ENCODE results near the gene GNAO1.
"Not testable (repeated sequence)": the region's sequence is repeated elsewhere in the genome, so short reads cannot be mapped to it uniquely, and the experiment has no call there.

The GNAO1 gene

DNA sequence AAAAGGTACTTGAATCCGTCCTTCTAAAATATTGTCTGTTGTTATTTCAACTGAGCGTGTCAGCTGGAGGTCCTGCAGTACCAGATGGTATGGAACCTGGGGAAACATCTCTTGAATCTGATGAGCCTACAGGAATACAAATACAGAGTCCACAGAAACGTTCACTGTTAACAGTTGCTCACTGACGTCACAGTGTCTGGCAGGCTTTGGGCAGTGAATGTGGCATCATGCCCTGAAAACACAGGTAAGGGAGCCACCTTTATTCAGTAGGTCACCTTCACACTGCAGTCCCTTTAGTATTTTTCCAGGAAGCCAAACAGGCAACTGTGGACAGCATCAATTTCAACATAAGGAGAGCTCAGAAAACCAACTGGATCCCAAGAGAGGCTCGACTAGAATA is 177.9 kb downstream of the GNAO1 start:
- no peak for DNase-seq

DNA sequence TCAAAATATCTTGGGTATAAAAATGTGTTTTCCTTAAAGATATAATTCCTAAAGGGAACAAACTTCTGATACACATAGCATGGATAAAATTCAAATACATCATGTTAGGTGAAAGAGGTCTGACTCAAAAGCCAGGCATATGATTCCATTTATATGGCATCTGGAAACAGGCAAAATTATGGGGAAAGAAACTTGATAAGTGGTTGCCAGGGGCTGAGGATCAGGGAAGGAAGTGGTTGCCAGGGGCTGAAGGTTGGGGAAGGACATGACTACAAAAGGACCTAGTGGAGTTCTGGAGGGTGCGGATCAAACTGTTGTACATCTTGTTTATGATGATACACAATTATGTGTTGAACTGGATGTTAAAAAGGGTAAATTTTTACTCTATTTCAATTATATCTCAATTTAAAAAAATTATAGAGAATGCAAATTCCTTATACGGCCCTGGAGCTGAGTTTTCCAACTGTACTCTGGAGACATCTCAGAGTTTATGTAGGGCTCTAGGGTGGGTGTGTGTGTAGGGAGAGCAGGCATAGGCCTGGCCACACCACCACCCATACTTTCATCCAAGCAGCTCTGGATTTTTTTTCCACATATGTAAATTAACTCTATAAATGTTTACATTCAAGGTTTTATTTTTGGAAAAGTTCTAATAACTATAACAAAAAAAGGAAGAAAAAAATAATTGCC is 179.0 kb downstream of the GNAO1 start:
- no peak for DNase-seq

DNA sequence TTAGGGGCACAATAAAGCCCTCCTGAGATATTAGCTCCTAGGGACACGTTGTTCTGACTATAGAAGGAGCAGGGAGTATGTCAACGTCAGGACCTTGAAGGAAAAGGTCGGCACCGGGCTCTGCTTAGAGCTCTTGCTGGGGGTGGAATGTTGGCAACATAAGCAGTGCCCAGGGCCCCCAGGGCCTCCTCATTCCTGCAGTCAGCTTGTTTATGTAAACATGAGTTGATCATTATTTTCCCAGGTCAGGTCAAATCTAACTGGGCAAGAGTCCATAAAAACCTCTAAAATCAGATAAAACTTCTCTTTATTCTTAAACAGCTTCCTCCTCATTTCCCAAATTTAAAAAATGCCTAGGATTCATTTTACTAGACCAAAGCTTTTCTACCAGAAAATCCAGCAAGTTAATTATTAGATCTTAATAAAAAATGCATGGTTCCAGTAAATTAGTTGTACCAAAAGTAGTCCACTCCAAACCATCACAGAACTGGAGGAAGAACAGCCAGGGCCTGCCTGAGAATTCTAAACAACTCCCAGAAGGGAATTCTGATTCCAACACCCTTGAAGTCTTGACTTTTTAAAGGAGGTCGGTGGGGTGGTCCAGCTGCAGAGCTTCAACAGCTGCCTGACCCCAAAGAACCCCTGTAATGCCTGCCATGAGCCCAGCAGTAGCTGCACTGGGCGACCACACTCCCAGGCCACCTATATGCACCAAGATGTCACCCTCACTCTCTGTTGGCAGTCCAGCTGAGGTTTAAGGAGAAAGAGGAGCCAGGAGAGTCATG is 179.8 kb downstream of the GNAO1 start:
- no peak for DNase-seq

DNA sequence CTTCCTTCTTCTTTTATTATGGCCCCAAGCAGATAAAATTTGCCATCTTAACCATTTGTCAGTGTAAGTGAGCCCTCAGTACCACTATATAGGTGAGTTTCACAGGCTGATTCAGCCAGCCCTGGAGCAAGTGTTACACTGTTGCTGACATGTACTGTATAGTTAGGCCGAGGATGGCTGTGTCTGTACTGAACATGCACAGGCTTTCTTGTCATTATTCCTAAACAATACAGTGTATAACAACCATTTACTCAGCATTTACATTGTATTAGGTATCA is 180.3 kb downstream of the GNAO1 start:
- DNase-seq = no peak

DNA sequence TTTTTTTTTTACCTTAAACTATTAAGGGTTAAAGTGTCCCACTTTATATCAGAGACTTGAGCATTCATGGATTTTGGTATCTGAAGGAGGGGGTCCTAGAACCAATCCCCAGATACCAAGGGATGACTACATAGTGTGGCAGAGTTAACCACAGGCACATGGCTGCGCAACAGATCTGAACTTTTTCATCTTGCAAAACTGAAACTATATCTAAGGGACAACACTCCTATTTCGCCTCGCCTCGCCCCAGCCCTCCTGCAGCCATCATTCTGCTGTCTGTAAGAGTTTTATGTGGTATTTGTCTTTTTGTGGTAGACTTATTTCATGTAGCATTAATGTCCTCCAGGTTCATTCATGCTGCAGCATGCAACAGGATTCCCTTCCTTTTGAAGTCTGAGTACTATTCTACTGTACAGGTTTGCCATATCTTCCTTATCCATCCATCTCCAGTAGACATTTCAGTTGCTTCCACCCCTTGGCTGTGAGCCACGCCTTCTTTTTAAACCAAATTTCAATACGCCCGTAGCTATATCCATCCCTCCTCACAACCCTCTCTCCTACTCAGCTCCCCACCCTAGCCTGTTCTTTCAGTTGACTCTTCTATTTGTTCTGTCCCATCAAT is 180.8 kb downstream of the GNAO1 start:
- DNase-seq = peak; percentile 4

DNA sequence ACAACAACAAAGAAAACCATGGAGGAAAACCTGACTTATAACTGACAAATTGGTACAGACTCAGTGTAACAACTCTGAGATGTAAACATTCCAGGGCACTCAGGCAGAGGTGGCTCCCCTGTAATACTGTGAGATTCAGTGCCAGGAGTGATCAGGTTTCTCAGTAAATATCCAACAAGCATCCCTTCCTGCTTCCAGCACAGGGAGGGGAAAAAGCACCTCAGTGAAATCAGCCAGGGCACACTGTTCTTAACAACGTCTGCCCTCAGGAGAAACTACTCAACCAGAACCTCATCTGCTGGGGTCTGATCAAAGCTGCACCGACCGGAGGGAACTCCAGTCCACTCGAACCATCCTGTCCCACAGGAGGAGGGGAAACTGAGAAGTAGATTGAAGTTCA is 181.7 kb downstream of the GNAO1 start:
- no peak for DNase-seq

DNA sequence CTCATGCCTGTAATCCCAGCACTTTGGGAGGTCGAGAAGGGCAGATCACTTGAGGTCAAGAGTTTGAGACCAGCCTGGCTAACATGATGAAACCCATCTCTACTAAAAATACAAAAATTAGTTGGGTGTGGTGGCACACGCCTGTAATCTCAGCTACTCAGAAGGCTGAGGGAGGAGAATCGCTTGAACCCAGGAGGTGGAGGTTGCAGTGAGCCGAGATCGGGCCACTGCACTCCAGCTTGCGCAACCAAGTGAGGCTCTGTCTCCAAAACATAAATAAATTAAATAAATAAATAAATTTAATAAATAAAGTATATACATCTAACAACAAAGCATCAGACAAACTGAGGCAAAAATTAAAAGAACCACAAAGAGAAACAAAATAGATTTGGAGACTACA is 184.5 kb downstream of the GNAO1 start:
- DNase-seq = not testable (repeated sequence)

DNA sequence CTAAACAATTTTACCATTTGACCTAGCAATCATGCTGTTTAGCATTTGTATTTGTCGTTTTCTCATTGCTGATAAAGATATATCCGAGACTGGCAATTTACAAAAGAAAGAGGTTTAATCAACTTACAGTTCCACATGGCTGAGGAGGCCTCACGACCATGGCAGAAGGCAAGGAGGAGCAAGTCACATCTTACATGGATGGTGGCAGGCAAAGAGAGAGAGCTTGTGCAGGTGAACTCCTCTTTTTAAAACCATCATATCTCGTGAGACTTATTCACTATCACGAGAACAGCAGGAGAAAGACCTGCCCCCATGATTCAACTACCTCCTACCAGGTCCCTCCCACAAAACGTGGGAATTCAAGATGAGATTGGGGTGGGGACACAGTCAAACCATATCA is 187.8 kb downstream of the GNAO1 start:
- not testable (repeated sequence) for DNase-seq

DNA sequence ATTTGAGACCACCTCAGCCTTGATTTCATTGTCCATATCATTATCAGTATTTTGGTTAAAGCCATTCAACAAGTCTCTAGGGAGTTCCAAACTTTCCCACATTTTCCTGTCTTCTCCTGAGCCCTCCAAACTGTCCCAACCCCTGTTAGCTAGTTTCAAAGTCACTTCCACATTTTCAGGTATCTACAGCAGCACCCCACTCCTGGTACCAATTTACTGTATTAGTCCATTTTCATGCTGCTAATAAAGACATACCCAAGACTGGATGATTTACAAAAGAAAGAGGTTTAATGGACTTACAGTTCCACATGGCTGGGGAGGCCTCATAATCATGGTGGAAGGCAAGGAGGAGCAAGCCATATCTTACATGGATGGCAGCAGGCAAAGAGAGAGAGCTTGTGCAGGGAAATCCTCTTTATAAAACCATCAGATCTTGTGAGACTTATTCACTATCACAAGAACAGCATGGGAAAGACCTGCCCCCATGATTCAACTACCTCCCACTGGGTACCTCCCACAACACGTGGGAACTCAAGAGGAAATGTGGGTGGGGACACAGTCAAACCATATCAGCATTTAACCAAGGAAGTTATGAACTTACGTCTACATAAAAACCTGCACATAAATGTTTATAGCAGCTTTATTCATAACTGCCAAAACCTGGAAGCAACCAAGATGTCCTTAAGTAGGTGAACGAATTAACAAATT is 189.6 kb downstream of the GNAO1 start:
- DNase-seq = not testable (repeated sequence)

DNA sequence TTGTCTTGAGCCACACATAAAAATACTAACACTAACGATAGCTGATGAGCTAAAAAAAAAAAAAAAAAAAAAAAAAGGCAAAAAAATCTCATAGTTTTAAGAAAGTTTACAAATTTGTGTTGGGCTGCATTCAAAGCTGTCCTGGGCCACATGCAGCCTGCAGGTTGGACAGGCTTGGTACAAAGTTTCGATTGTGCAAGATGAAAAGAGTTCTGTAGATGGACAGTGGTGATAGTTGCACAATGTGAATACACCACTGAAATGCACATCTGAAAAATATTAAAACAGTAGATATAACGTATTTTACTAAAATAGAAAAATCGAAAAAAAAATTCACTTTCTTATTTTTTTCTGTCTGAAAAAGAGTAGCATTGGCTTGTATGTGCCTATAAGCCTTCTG is 191.2 kb downstream of the GNAO1 start:
- DNase-seq = no peak

DNA sequence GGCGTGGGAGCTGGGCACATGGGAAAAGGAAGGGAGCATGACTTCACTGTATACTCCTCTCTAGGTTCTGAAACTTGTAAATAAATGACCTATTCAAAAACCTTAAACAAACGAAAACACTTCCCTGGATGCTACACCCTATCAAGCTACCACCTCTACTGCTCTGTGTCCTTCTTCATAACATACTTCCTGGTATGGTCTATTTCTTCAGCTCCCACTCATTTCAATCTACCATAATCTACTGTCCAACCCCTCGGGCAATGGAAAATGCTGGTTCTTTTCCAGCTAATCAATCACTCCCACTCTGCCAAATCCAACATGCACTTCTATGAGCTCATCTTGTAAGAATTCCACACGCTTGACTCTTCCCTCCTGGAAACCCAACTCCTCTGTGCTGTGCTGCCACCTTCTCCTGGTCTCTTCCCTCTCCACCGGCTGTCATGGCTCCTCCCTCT is 191.6 kb downstream of the GNAO1 start:
- DNase-seq = no peak

DNA sequence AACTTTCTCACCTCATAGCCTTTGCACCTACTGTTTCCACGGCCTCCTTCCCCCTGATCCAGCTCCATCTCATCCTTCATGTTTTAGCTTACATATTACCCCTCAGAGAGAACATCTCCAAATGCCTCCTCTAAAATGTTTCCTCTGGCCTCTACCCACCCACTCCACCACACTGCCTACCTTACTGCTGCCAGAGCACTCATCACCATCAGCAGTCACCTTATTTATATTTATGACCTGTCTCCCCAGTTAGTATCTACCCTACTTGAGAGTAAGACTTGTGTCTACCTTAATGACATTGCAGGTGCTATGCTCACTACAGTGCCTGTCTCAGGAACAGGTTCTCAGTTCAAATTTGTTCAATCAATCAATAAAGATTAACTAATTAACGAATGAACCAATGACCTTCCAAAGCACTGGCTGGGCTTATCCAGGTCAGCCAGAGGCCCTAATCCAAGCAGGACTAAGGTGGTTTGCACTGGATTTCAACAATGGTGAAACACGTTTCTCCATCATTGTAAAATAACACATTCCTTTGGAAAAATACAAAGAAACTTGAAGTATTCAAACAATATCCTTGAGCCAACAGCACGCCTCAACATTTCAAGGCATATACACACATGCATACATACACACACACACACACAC is 192.9 kb downstream of the GNAO1 start:
- no peak for DNase-seq

DNA sequence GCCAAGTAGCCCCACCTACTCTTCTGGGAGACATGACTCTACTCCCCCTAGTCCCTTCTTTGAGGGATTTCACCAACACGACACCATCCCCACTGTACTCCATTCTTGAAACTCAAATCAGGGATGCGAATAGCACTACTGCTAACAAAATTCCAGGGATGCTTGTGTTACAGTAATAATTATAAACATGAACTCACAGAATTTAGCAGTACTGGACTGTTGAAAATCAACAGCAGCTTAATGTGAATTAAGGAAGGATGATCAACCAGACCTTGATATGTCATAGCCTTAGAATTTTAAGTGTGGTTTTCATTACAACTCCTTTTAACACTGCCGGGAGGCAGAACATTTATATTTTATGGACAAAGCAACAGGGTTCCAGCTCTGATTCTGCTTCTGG is 196.1 kb downstream of the GNAO1 start:
- no peak for DNase-seq

DNA sequence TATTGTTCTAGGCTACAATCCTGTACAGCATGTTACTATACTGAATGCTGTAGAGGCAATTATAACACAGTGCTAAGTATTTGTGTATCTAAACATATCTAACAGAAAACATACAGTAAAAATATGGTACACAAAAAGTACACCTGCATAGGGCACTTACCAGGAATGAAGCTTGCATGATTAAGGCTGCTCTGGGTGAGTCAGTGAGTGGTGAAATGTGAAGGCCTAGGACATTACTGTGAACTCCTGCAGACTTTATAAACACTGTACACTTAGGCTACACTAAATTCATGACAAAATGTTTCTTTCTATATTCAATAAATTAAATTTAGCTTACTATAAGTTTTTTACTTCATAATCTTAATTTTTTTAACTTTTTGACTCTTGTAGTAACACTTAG is 196.9 kb downstream of the GNAO1 start:
- no peak for DNase-seq

DNA sequence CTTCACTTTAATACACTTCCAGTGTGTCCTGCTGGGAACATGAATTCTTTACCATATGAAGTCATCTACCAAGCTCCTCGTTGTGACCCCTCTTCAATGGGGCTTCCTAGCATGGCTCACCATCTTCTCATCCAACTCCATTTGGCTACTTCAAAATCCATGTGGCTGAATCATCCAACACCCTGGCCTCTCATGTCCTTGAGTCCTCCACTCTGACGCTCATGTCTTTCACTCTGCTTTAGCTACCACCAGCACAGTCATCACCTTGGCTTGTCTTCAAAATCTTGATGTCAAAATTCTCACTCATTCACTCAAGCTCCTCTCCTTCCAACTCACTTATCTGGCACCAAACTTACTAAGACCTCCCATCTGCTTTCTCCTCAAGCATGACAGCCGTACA is 198.3 kb downstream of the GNAO1 start:
- DNase-seq = no peak

DNA sequence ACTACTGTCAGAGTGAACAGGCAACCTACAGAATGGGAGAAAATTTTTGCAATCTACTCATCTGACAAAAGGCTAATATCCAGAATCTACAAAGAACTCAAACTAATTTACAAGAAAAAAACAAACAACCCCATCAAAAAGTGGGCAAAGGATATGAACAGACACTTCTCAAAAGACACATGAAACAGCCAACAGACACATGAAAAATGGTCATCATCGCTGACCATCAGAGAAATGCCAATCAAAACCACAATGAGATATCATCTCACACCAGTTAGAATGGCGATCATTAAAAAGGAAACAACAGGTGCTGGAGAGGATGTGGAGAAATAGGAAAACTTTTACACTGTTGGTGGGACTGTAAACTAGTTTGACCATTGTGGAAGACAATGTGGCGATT is 205.4 kb downstream of the GNAO1 start:
- not testable (repeated sequence) for DNase-seq

DNA sequence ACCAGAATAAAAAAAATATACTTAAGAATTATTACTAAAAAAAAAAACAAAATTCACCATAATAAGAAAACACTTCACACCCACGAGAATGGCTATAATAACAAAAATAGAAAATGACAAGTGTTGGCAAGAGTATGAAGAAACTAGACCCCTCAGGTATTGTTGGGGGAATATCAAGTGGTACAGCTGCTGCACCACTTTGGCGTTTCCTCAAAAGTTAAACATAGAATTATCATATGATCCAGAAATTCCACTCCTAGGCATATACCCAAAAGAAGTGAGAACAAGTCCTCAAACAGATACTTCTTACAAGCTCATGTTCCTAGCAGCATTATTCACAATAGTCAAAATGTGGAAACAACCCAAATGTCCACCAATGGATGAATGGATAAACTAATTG is 207.8 kb downstream of the GNAO1 start:
- no peak for DNase-seq

DNA sequence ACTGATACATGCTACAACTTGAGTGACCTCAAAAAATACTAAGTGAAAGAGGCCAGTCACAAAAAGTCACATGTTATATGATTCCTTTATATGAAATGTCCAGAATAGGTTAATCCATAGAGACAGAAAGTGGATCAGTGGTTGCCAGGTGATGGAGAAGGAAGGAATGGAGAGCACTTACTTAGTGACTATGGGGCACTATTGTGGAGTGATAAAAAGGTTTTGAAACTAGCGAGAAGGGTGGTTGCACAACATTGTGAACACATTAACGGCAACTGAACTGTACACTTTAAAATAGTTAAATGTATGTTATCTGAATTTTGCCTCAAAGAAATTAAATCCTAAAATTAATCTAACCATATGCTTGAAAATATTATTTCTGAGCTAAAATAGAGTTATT is 208.2 kb downstream of the GNAO1 start:
- DNase-seq = no peak

DNA sequence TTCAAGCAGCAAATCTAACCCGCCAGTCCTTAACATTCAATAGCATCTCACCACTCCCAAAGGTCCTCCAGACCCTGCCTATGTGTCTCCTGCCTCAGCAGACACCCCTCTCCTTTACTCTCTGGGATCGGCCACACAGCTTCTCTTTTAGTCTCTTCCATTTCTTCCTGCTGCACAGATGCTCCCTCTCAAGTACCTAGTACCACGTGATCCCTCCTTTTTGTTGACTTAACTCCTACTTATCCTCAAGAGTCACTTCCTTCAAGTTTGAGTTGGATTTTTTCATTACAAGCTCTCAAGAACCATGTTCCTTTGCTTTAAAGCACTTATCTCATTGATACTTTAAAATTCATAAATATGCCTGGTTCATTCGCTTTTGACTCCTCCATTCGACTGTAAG is 209.2 kb downstream of the GNAO1 start:
- no peak for DNase-seq

DNA sequence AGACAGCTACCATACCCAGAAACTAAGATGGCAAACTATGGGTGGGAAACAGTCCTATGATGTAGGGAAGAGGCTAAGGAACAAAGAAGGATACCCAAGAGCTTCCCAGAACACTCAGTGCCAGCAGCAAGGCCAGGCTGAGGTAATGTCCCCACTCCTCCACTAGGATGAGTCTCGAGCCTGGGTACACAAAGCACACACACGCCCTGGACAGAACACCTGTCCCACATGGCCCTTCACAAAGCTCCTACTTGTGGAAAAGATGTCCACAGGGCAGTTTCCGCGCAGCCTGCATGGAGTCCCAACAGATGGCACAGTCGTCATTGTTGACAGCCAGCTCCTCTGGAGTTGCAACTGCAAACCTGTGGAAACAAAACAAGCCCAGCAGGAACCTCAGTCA is 210.2 kb downstream of the GNAO1 start:
- DNase-seq = no peak

DNA sequence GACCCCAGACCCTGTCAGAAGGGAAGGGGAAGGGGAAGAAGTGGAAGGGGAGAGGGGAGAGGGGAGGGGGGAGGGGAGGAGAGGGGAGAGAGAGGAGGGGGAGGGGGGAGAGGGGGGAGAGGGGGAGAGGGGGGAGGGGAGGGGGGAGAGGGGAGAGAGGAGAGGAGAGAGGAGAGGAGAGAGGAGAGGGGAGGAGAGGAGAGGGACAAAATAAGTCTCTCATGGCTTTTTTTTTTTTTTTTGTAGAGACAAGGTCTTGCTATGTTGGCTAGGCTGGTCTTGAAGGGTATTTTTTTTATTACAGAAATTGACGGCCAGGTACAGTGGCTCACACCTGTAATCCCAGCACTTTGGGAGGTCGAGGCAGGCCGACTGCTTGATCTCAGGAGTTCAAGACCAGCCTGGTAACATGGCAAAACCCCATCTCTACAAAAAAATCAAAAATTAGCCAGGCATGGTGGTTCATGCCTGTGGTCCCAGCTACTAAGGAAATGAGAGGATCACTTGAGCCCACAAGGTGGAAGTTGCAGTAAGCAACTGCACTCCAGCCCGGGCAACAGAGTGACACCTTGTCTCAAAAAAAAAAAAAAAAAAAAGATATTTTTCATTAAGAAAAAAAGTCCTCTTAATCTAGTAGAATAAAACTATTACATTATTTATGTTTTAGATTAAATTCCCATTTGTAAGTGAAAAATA is 214.8 kb downstream of the GNAO1 start:
- DNase-seq = no peak
